GM18868 (cell line): ENCODE results near the gene TRH.

ENCODE experiments used
- ATAC-seq: cut with Tn5 transposase; IDR thresholded peaks from one replicate; pipeline ENCODE4 v1.9.1; 2021; ENCODE audit warnings: mild to moderate bottlenecking, moderate library complexity; ENCODE audit not compliant: unreplicated experiment

The TRH gene, protein sequence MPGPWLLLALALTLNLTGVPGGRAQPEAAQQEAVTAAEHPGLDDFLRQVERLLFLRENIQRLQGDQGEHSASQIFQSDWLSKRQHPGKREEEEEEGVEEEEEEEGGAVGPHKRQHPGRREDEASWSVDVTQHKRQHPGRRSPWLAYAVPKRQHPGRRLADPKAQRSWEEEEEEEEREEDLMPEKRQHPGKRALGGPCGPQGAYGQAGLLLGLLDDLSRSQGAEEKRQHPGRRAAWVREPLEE

DNA sequence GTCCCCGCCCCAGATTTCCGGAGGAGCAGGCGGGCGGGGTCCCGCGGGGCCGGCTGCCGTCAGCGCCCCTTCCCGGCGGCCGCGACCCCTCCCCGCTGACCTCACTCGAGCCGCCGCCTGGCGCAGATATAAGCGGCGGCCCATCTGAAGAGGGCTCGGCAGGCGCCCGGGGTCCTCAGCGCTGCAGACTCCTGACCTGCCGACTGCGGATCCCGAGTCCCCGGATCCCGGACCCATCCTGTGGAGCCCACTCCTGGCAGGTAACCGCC lies at the start of gene TRH:
Gene TRH (plus strand): TSS at position 157 of the 269 bp plus-strand sequence. CDS start 1,097 bp downstream, outside the sequence.
- ATAC-seq = no peak

DNA sequence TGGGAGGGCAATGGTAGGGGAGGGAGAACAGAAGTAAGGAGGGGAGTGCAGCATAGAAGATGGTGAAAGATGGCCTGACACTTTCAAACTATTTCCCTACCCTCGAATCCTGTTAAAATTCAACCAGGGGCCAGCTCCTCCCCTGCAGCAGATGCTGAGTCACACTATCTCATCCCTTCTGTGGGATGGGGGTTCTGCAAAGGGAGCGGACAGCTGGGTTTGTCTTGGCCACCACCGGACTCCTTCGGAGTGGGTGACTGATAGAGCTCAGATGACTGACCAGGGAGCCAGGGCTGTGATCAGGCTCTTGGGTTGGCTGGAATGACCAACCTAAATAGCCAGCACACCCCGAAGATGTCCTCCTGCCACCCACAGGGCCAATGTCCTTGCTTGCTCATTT lies 47.4 kb upstream of the TRH start:
- ATAC-seq = no peak

DNA sequence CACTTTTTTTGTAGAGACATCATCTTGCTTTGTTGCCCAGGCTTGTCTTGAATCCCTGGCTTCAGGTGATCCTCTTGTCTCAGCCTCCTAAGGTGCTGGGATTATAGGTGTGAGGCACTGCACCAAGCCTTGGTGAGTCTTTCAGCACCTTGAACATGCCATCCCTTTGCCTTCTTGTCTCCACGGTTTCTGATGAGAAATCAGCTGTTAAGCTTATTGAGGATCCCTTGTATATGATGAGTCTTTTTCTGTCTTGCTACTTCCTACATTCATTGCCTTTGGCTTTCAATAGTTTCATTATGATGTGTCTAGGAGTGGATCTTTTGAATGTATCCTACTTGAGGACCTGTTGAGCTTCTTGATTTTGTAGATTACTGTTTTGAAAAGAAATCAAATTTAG lies 45.1 kb upstream of the TRH start:
- no peak for ATAC-seq

DNA sequence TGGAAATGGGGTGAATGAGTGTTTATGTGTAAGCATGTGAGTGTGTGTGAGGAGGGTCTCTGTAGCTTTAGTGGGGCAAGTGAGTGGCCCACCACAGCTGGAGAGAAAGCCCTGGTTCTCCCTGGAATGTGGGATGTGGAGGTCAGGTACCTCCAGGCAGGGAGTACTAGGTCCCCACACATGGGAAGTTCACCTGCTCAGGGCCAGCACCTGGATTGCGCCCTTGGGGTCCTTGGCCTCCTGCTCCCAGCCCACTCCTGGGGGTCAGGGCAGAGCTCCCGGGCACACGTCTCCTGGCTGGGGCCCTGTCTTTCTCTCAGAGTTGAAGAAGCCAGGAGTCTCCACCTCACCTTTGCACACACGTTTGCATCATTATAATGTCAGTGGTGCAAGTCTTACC lies 41.0 kb upstream of the TRH start:
- no peak for ATAC-seq

DNA sequence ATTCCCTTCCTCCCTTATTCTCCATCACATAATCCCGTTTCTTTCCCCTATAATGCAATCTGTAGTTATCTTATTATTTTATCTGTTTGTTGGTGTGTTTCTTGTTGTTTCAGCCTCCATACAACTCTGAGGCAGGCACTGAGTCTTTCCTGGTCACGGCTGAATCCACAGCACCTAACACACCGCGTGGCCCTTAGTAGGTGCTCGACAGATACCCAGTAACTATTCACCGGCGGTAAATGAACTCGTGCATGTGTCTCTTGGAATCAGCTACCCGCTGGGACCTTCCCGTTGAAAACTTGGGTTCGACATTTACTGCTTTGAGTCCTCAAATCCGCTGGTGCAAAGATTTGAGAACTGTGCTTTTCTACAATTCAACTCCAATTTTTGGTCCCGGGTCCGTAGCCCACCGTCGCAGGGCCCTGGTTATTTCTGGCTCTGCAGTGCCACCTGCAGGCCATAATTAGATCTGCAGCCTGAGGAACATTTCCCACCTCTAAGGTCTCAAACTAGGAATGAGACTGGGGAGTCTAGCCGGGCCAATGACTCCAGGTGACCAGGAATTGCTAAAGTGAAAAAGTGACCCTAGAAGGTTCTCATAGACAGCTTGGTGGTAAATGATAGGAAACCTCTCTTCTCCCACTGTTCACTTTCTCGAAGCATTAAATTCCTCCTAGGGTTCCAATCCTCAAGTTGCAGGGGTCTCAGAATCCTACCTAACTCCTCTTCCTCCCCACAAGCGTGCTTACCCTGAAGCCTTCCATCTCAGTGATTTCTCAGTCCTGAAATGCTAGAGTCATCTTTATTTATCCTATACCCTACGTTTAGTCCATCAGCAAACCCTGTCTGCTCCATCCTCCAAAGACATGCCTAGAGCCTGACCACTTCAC lies 40.0 kb upstream of the TRH start:
- ATAC-seq = no peak

DNA sequence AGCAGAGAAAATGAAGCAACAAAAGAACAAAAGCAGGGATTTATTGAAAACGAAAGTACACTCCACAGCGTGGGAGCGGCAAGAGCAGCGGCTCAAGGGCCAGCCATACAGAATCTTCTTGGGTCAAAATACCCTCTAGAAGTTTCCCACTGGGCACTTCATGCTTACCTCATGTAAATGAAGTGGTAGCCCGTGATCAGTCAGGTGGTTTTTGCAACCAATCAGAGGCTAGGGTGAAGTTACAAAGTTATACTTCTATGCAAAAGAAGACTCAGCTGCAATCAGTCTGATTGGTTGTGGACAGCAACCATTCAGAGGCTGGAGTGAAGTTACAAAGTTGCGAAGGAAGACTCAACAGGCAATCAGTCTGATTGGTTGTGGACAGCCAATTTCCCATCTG lies 37.8 kb upstream of the TRH start:
- no peak for ATAC-seq

DNA sequence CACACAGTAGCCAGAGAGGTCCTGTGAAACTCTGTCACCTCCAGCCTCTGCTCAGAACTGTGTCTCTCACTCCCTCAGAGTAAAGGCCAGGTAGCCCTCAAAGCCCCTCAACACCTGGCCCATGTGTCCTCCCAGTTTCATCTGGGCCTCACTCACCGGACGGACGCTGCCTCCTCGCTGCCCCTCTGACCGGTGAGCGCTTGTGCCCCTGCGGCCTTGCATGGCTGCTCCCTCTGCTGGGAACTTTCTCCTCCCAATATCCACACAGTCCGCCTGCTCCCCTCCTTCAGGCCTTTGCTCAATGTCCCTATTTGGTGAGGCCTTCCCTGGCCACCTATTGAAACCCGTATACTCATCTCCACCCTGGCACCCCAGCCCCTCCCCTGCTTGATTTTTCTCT lies 36.8 kb upstream of the TRH start:
- no peak for ATAC-seq

DNA sequence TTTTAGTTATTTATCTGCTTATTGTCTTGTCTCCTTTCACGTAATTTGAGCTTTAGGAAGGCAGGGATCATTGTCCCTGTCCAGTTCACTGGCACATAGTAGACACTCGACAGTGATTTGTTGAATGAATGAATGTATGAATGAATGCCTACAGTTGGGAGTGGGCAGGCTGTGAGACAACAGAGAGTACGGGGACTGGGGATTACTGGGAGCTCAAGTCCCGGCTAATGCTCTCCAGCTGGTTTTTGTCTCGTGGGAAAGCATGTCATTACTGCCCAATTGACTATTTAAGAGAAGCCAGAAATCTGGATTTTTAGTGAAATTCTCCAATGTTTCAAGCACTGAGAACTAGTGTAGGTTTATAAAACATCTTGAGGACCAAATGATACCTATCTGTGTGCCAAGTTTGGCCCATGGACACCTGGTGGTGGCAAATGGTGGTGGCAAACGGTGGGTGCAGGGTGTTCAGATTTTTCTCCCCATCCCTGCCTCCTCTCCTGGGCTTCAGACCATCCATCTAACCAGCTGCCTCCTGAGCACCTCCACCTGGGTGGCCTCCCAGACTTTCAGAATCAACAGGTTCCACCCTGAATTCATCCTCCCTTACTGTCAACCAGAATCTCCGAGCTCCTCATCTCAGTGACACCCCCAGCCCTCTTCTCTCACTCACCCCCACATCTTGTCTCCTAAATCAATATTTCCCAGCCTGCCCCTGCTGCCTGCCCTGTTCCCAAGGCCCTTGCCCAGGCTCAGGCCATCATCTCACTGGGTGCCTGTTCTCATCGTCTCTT lies 36.2 kb upstream of the TRH start:
- no peak for ATAC-seq

DNA sequence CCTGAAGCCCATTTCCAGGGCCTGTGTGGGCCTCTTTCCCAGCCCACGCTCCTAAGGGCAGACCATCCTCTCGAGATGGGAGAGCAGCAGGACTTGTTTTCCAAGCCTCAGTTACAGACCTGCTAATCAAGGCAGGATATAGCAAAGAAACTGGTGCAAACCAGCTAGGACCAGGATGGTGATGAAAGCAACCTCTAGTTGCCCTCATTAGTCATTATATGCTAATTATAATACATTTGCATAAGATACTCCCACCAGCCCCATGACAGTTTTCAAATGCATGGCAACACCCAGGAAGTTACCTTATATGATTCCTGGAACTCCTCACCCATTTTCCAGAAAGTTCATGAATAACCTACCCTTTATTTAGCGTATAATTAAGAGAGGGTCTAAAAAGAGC lies 34.4 kb upstream of the TRH start:
- no peak for ATAC-seq

DNA sequence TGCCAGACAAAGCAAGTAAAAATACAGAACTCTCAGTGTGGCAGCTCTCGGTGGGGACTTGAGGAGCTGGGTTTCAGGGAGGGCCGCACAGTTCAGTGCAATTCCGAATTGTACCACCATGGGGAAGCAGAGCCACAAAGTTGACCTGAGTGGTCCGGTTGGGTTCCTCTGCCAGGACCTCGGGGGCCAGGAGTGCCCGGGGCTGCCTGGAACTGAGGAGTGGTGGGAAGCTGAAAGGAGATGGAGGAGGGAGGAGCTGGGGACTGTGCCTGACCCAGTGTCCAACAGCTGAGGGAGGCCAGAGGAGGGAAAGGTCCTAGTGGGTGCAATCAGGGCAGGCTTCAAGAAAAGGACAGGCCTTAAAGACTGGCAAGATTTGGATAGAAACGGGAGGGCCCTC lies 32.2 kb upstream of the TRH start:
- peak; percentile 70 for ATAC-seq

DNA sequence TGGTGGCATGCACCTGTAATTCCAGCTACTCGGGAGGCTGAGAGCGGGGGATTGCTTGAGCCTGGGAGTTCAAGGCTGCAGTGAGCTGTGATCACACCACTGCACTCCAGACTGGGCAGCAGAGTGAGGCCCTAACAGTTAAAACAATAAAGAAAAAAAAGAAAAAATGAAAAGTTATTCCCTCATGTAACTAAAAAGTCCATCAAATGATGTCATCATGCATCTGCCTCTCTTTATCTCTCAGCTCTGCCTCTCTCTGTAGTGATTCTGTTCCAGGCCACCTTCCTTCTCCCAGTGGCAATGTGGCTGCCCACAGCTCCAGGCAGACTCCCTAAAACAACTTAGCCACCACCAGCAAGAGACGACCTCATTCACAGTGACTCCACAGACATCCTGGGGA lies 31.5 kb upstream of the TRH start:
- ATAC-seq = no peak

DNA sequence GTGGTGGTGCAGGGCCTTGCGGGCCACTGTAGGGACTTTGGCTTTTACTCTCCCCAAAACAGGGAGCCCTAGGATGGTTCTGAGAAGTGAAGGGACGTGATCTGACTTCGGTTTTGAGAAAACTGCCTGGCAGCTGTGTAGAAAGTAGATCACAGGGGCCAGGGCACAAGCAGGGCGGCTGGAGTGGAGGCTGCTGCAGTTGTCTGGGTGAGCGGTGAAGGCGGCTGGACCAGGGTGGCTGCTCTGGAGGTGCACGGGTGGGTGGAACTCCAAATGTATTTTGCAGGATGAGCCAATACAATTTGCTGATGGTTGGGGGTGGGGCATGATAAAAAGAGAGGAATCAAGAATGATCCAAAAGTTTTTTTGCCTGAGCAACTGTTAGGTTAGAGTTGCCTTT lies 29.8 kb upstream of the TRH start:
- no peak for ATAC-seq

DNA sequence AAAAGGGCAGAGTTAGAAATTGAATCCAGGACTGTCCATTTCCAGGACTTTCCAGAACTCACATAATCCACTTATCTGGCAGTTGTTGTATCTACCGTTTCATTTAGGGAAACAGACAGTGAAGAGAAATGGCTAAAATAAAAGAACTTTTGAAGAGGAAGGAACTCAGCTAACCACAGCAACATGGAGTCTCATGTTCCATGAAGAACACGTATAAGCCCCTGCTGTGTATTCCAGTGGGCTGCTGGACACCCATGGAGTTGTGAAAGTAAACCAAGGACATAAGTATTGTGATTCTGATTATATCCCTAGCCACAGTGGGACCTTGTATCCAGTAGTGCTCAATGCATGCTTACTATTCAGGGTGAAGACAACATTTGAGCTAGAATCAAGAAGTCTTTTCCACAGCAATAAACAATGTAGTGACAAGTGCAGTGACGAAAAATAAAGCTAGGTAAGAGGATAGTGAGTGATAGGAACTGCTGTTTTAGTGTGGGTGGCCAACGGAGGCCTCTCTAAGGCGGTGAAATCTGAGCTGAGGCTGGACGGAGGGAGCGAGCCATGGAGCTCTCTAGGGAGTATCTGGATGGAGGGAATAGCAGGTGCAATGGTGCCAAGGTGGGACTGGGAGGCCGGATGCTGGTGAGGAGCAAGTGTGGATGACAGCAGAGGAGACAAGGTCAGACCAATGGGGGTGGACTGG lies 26.8 kb upstream of the TRH start:
- ATAC-seq = no peak

DNA sequence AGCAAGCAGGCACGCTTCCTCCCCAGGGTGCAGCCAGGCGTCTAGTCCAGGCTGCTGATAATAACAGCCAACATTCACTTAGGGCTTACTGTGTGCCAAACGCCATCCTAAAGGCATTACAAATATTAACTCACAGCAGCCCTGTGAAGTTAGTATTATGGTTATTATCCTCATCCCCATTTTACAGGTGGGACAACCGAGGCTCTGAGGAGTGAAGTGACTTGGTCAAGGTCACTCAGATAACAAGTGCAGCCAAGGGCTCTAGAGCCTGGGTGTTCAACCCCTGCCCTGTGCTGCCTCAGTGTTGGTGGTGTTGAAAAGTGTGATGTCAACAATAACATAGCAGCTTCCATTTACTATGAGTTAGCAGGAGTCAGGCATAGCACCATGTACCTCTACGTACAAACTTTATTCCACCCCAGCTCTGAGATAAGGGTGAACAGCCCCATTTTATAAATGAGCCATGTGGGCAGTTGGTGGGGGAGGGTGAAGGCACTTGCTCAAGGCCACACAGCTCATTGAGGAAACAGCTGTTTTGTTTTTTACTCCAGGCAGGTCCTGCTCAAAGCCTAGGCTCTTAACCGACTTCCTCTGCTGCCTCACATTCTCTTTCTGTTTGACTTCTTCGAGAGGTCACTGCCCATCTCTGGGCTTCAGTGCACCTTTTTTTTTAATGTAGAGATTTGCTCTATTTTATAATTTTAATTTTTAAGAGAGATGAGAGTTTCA lies 24.0 kb upstream of the TRH start:
- ATAC-seq = no peak

DNA sequence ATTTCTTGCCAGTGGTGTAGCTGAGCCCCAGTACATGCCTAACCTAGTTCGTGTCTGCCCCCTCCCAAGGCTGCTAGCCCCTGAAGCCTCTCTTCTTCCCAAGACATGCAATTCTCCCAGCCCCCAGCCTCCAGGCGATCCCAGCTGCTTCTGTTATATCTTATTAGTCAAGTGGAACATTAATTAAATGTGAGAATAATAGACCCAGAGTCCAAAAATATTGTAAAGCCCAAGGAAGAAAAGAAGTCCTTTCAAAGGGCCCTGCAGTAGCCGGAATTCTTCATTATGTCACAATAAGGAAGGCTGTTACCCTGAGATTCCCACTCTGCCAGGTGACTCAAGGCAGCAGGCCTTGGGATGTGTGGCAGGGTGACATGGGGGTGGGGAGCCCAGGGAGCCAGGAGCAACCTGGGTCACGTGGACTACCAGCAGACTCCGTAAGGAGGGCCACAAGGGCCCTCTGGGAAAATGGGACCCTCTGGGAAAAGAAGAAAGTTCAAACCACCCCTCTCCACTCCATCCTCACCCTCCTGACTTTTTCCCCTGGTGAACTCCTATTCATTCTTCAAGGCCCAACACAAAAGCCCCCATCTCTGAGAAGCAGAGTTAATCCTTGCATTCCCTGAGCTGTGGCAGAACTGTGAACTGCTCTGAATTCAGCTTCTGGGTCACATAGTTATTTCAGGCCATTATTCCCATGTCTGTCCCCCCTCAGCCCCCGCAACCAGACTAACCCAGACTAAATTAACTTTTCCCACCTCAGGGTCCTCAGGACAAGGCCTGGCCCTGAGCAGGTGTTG lies 21.8 kb upstream of the TRH start:
- ATAC-seq = no peak

DNA sequence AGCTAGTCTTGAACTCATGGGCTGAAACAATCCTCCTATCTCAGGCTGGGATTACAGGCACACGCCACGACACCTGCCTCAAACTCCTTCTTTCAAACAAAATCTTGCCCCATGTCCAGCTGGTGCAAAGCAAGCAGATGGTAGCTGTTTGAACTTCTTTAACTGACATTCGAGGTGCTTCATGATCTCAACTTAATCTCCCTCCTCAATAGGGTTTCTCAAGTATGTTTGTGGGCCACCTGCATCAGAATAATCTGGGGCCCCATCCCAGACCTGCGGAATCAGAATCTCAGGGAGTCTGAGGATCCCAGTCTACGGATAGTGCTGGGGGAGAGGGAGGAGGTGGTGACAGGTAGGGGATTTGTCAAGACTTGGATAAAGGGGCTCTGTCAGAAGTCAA lies 20.9 kb upstream of the TRH start:
- ATAC-seq = no peak

DNA sequence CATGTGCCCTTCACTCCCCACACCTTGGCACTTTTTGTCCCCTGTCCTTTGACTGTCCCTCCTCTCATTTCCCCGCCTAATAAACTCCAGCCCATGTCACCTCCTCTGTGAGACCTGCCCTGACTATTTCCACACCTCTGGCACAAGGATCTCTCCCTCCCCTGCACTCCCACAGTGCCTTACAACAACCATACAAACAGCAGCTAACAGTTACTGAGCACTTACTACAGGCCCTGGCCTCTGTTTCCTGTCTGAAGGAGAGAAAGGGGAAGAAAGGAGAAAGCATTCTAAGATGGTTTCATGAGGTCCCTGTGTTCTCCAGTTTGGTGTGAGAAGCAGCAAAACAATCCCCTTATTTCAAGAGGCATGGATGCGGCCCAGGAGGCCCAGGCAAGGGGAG lies 20.0 kb upstream of the TRH start:
- no peak for ATAC-seq

DNA sequence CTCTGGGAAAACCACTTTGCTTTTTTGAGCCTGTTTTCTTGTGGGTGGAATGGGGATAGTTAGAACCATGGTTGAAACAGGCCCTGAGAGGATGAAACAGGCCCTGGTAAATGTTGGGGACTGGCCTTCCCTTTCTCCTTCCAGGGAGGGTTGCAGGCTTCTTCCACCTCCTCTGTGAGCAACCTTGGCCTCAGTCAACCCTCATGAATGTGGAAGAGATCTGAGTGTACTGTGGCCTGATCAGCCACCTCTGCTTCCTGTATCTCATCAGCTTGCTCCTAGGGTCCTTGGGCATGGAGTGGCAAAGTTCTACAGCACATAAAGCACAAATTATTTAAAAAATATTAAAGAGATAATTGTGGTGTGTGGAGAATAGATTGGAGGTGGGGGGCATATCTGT lies 17.6 kb upstream of the TRH start:
- no peak for ATAC-seq

DNA sequence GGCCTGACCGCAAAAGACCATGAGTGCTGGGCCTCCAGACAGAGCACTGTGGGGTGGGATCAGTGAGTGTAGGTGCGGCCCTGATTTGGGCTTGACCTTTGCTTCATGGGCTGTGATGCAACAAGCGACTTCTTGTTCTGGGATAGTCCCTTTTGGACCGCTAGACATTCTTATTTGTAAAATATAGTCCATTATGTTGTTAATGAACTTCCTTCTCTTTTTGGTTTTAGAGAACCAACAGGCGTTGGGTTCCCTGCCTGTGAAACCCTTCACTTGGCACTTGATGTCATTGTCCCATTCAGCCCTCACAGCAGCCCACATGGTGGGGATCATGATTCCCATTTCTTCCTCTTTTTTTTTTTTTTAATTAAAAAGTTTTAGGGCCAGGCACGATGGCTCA lies 15.8 kb upstream of the TRH start:
- ATAC-seq = no peak

DNA sequence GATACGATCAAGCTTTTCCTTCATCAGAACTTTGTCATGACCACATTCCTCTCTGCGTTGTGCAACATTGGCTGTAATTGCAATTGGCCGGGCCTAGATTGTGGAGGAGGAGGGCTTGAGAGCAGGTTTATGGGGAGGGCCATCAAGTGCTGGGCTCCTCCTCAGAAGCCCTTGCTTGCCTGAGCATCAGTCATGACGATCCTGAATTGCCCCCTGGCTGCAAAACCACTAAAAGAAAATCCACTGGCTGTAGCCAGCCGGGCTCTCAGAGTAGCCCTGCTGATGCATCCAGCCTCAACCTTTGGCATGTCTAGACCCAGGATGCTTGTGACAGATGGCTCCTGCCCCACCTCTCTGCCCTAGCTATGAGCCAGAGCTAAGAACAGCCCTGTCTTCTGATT lies 13.4 kb upstream of the TRH start:
- no peak for ATAC-seq
